ENCODE results near the gene HTT.

HTT gene

DNA sequence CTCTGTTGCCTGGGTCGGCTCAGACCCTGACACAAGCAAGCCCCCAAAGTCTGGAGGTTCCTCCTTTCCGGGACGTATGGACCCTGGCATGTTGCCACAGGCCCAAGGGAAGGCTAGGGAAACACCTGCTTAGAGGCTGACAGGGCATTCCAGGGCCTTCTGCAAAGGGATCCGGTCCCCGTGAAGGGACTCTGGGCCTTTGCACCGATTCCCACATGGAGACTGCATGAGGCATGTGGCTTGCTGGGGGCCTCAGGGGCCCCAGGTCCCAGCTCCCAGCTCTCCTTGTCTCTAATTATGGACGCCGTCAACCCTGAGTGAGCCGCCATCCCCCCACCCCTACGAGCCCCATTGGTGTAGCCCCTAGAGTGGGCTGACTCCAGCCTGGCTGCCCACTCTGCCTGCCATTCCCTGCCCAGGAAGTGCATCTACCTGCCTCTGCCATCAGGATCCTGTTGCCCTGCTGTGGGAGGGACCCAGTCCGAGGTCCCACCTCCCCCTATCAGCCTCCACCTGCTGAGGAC lies 214.2 kb downstream of the HTT start:
- no peak for DNase-seq (ENCODE audit: low read depth in 2 of 2)

DNA sequence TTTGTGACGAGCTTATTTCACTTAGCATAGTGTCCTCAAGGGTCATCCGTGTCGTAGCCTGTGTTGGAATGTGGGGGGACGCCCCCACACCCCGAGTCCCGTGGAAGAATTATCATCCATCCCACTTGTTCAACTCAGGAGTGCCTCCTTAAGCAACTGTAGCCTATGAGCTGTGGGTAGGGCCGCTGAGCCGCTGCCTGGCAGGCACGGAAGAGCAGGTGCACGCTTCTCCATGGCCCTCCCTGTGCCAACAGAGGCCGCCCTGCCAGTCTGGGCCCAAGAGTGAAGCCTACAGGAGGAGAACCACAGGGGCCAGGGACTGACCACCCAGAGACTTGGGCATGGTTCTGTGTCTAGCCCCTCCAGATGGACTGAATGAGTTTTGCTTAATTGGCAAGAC lies 216.0 kb downstream of the HTT start:
- no peak for DNase-seq (ENCODE audit: low read depth in 2 of 2)

DNA sequence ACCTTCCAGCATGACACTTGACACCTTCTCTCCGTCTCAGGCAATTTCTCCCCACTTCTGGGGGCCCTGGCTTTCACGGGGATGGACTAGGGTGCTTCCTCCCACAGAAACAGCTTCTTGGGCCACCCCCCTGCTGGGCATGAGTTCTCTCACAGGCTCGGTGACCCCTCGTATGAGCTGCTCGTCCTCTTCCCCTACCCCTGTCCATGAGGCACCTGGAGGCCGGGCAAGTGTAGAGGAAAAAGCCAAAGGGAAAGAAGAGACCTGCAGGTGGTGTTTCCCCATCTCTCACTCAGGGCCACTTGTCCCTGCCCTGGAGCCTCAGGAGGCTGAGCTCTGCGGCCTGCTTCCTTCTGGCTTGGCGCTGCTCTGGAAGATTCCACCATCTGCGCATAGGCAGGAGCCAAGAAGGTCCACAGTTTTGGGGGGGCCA lies 216.4 kb downstream of the HTT start:
- DNase-seq (ENCODE audit: low read depth in 2 of 2) = no peak

- no peak for DNase-seq (ENCODE audit: low read depth in 2 of 2)
These were observed 217.0 kb downstream of the HTT start for GRCh38 chr4:3291411-3291968.

GRCh38 chr4:3291969-3292570 lies 217.6 kb downstream of the HTT start:
- DNase-seq (ENCODE audit: low read depth in 2 of 2) = peak in 1 of 2 donors; percentile 8

DNA sequence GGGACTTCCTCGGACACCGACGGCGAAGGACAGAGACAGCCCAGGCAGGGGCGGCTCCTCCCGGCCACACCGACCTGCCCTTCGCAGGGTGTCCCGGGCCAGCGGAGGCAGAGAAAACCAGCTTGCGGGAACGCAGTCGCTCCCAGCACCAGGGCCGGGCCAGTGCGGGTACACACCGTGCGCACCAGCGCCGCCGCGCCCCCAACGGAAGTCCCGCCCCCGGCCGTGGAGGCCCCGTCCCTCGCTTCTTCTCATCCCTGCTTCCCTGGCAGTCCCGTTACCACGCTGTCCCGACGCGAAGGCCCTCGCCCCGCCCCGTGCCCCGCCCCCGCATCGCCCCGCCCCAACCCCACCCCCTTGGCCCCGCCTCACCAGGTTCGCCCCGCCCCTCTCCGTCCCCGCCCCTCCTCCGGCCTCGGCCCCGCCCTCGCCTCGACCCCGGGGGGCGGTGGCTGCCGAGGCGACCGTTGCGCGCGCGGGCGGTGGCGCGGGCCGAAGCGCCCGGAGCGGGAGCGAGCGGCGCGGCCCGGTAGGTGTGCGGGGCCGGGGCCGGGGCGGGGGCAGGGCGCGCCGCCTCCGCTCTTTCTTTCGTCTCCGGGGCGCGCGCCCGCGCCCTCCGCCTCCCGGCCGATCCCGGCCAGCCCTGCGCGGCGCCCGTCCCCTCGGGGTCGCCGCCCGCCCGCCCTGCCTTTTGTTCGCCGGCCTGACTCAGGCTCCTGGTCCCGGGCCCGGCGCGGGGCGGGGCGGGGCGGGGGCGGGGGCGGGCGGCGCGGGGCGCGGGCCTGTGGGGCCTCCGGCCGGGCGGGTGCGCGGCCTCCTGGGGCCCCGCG lies 218.3 kb downstream of the HTT start, which contains the start of gene RGS12:
TSS of gene RGS12 (plus strand) at position 451 of the 830 bp plus-strand sequence. CDS start 23,150 bp downstream, outside the sequence.
- DNase-seq (ENCODE audit: low read depth in 2 of 2) = peak; percentile 83 to 86

All from stimulated activated CD8-positive, alpha-beta memory T cell treated with anti-CD3 and anti-CD28 coated beads, Interleukin-2, amount 100 ng/mL, for 48 hours (primary cell).